ENCODE results near the gene NABP1. TPM values are rescaled to one million over a fixed set of nuclear protein-coding genes. Genes with fewer than 3 reads are reported as not detected.

Gene NABP1
- total RNA-seq, 1 experiment from 2014 or later: 5.8 TPM

DNA sequence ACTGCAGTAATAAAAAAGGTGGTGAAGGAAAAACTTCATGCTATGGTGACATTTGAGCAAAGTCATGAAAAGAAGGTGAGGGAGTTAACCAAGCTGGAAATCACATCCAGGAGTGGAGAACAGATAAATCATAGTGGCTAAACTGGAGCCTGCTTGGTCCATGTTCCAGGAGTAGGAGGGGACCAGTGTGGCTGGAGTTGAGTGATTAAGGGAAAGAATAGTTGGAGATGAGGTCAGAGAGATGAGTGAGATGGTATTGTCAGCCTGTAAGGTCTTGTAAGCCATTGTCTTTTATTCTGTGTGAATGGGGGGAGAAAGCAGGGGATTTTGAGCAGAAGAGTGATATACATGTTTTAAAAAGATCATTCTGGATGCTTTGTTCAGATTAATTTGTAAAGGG lies 52.3 kb downstream of the NABP1 start:
- Mint-ChIP-seq H3K27me3 (ENCODE audit: low read depth) (no peaks in the 10 kb centered on the region), H3K9me3 (no peaks in the 10 kb centered on the region), H3K36me3 (no peaks in the 10 kb centered on the region), H3K27ac (no peak overlapping the region), H3K4me1 (peaks cover 3% of the 10 kb centered on the region; the same call in 1 of the 2 replicates), H3K4me3 (no peak overlapping the region)
- TF ChIP-seq TCF7 (CRISPR knock-in tag; IDR thresholded peaks at IDR 0.05; ENCODE audit: low read depth) (no peak), ATF2 (CRISPR knock-in tag; IDR thresholded peaks at IDR 0.05; ENCODE audit: borderline replicate concordance, low read depth) (no peak), ZNF317 (CRISPR knock-in tag; IDR thresholded peaks at IDR 0.05; ENCODE audit: borderline replicate concordance, low read depth) (no peak), ZNF138 (CRISPR knock-in tag; conservative IDR thresholded peaks at IDR 0.05) (no peak), NR1H2 (CRISPR knock-in tag; IDR thresholded peaks at IDR 0.05) (no peak), ATF1 (CRISPR knock-in tag; IDR thresholded peaks at IDR 0.05) (no peak), ELF4 (CRISPR knock-in tag; IDR thresholded peaks at IDR 0.05; ENCODE audit: low read depth) (no peak), RELA (CRISPR knock-in tag; IDR thresholded peaks at IDR 0.05; ENCODE audit: borderline replicate concordance) (no peak), ETV6 (CRISPR knock-in tag; IDR thresholded peaks at IDR 0.05) (no peak), TP53 (CRISPR knock-in tag; IDR thresholded peaks at IDR 0.05) (no peak), GTF2I (CRISPR knock-in tag; conservative IDR thresholded peaks at IDR 0.05) (no peak), SMAD4 (CRISPR knock-in tag; IDR thresholded peaks at IDR 0.05) (no peak), IRF2 (CRISPR knock-in tag; IDR thresholded peaks at IDR 0.05; ENCODE audit: borderline replicate concordance, low read depth) (no peak), FOXP1 (CRISPR knock-in tag; IDR thresholded peaks at IDR 0.05; ENCODE audit: borderline replicate concordance) (no peak), E2F1 (CRISPR knock-in tag; IDR thresholded peaks at IDR 0.05) (no peak), JUN (CRISPR knock-in tag; IDR thresholded peaks at IDR 0.05) (no peak)
- TF ChIP-seq, protein P1, sequence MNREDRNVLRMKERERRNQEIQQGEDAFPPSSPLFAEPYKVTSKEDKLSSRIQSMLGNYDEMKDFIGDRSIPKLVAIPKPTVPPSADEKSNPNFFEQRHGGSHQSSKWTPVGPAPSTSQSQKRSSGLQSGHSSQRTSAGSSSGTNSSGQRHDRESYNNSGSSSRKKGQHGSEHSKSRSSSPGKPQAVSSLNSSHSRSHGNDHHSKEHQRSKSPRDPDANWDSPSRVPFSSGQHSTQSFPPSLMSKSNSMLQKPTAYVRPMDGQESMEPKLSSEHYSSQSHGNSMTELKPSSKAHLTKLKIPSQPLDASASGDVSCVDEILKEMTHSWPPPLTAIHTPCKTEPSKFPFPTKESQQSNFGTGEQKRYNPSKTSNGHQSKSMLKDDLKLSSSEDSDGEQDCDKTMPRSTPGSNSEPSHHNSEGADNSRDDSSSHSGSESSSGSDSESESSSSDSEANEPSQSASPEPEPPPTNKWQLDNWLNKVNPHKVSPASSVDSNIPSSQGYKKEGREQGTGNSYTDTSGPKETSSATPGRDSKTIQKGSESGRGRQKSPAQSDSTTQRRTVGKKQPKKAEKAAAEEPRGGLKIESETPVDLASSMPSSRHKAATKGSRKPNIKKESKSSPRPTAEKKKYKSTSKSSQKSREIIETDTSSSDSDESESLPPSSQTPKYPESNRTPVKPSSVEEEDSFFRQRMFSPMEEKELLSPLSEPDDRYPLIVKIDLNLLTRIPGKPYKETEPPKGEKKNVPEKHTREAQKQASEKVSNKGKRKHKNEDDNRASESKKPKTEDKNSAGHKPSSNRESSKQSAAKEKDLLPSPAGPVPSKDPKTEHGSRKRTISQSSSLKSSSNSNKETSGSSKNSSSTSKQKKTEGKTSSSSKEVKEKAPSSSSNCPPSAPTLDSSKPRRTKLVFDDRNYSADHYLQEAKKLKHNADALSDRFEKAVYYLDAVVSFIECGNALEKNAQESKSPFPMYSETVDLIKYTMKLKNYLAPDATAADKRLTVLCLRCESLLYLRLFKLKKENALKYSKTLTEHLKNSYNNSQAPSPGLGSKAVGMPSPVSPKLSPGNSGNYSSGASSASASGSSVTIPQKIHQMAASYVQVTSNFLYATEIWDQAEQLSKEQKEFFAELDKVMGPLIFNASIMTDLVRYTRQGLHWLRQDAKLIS (CRISPR knock-in tag; IDR thresholded peaks at IDR 0.05; ENCODE audit: borderline replicate concordance): no peak
- TF ChIP-seq, protein P2, sequence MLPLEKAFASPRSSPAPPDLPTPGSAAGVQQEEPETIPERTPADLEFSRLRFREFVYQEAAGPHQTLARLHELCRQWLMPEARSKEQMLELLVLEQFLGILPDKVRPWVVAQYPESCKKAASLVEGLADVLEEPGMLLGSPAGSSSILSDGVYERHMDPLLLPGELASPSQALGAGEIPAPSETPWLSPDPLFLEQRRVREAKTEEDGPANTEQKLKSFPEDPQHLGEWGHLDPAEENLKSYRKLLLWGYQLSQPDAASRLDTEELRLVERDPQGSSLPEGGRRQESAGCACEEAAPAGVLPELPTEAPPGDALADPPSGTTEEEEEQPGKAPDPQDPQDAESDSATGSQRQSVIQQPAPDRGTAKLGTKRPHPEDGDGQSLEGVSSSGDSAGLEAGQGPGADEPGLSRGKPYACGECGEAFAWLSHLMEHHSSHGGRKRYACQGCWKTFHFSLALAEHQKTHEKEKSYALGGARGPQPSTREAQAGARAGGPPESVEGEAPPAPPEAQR (CRISPR knock-in tag; IDR thresholded peaks at IDR 0.05): no peak
- TF ChIP-seq, protein P3, sequence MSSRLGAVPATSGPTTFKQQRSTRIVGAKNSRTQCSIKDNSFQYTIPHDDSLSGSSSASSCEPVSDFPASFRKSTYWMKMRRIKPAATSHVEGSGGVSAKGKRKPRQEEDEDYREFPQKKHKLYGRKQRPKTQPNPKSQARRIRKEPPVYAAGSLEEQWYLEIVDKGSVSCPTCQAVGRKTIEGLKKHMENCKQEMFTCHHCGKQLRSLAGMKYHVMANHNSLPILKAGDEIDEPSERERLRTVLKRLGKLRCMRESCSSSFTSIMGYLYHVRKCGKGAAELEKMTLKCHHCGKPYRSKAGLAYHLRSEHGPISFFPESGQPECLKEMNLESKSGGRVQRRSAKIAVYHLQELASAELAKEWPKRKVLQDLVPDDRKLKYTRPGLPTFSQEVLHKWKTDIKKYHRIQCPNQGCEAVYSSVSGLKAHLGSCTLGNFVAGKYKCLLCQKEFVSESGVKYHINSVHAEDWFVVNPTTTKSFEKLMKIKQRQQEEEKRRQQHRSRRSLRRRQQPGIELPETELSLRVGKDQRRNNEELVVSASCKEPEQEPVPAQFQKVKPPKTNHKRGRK (CRISPR knock-in tag; IDR thresholded peaks at IDR 0.05; ENCODE audit: borderline replicate concordance): no peak
- TF ChIP-seq, protein P4, sequence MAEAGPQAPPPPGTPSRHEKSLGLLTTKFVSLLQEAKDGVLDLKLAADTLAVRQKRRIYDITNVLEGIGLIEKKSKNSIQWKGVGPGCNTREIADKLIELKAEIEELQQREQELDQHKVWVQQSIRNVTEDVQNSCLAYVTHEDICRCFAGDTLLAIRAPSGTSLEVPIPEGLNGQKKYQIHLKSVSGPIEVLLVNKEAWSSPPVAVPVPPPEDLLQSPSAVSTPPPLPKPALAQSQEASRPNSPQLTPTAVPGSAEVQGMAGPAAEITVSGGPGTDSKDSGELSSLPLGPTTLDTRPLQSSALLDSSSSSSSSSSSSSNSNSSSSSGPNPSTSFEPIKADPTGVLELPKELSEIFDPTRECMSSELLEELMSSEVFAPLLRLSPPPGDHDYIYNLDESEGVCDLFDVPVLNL (CRISPR knock-in tag; IDR thresholded peaks at IDR 0.05; ENCODE audit: borderline replicate concordance, low read depth): no peak
- ChIA-PET CTCF (no interaction called here), POLR2A (no interaction called here)
- DNase-seq (ENCODE audit: low spot score) (no peak), ATAC-seq (no peak)

Data from WTC11 (cell line).